GM12878 (cell line): Measurements from ENCODE around the gene CCDC102B.

Source experiments
- CTCF ChIP-seq, 3 experiments: IDR thresholded peaks in 2 of 3; conservative IDR thresholded peaks in 1 of 3; 2 replicates each; pipeline ENCODE4 v1.5.1; 2011; ENCODE audit warnings: low read depth in 3 of 3, low read length in 3 of 3, mild to moderate bottlenecking in 3 of 3, control low read depth in 2 of 3, moderate library complexity in 2 of 3, inconsistent platforms in 1 of 3, mixed read lengths in 1 of 3; ENCODE audit not compliant: control insufficient read depth in 2 of 3, insufficient read depth in 1 of 3; ENCODE audit errors: extremely low read depth in 1 of 3
- POLR2A ChIP-seq: IDR thresholded peaks from 2 replicates; pipeline ENCODE4 v1.6.1; 2011; ENCODE audit warnings: low read depth, mild to moderate bottlenecking, low read length
- SMC3 ChIP-seq: IDR thresholded peaks from 2 replicates; pipeline ENCODE4 v1.6.1; 2011; ENCODE audit warnings: low read length, improper control_type of control experiment, borderline replicate concordance
- SUZ12 ChIP-seq: fragments of 200-600 bp; sonication (generic); IDR thresholded peaks from one replicate; pipeline ENCODE4 v1.6.1; 2018; ENCODE audit warnings: antibody characterized with exemption, mild to moderate bottlenecking; ENCODE audit not compliant: unreplicated experiment
- TF ChIP-seq, protein P1 (sequence below): IDR thresholded peaks from 2 replicates; pipeline ENCODE4 v1.6.1; 2012; ENCODE audit warnings: low read length, inconsistent platforms

- TF ChIP-seq CTCF (IDR thresholded peaks at IDR 0.05 in 2 of 3, conservative IDR thresholded peaks at IDR 0.05 in 1 of 3; ENCODE audit: control insufficient read depth in 2 of 3, extremely low read depth in 1 of 3, insufficient read depth in 1 of 3, low read depth in 3 of 3, low read length in 3 of 3) (no peak), SMC3 (no peak), POLR2A (no peak), SUZ12 (no peak)
- TF ChIP-seq, protein P1, sequence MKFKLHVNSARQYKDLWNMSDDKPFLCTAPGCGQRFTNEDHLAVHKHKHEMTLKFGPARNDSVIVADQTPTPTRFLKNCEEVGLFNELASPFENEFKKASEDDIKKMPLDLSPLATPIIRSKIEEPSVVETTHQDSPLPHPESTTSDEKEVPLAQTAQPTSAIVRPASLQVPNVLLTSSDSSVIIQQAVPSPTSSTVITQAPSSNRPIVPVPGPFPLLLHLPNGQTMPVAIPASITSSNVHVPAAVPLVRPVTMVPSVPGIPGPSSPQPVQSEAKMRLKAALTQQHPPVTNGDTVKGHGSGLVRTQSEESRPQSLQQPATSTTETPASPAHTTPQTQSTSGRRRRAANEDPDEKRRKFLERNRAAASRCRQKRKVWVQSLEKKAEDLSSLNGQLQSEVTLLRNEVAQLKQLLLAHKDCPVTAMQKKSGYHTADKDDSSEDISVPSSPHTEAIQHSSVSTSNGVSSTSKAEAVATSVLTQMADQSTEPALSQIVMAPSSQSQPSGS: no peak
Measured at GRCh38 chr18:68848242-68848641, 50.4 kb downstream of the CCDC102B start.
